Heart left ventricle (tissue), 13 donors: ENCODE measurements around the gene LAMA3.

Experiments
- CTCF ChIP-seq, 12 donors: fragments of 200-600 bp; sonication (generic) in 4 of 12; IDR thresholded peaks; one replicate each; pipeline versions ENCODE4 v1.5.0 to v1.8.0; 2018 to 2022; ENCODE audit warnings: antibody characterized with exemption in 12 of 12, mild to moderate bottlenecking in 5 of 12
- POLR2A ChIP-seq, 2 donors: fragments of 450-650 bp; IDR thresholded peaks; one replicate each; pipeline ENCODE4 v1.6.1; 2017; ENCODE audit warnings: antibody characterized with exemption in 2 of 2, mild to moderate bottlenecking in 2 of 2, moderate library complexity in 2 of 2
- donor health status: ischemic (EF 13 %, LVEDD 7.1; RV severe dilation, severe dysfunction).
- donor health status: DM: no; HTN: yes; CAD: no.
- donor health status: DM: no; HTN: no; CAD: no.
- donor health status: ischemic (EF 25% LVEDD 6.9; RV normal size, moderate dysfunction).
- donor health status: ischemic (EF 25% LVEDD 5.7; RV mildly dilated, moderate dysfunction).
- donor health status: ischemic (EF 35%, LVEDD 5.7; RV mildly dilated, moderate dysfunction).
- donor health status: nonischemic (EF 11% LVEDD 7.7; RV severe dilation, severe dysfunction).
- donor health status: DM: yes; HTN: yes; CAD: no.
- donor health status: PGD.
- donor health status: ischemic (EF 29% LVEDD 5.4; RV normal size, mild dysfunction).
- donor health status: nonischemic (EF 23%, LVEDD 6.1; RV moderate dilation, normal function).

GRCh38 chr18:23986600-23987359, 297.5 kb downstream of the LAMA3 start:
- TF ChIP-seq CTCF (IDR thresholded peaks at IDR 0.05) (no peak), POLR2A (IDR thresholded peaks at IDR 0.05) (no peak)
